HFF-Myc (cell line): ENCODE data around the gene CCDC30.

Source experiments
- DNase-seq: peaks from one replicate; pipeline ENCODE4 v3.0.0-alpha.2; 2011; ENCODE audit warnings: low read depth; ENCODE audit errors: extremely low read depth
- H3K4me3 ChIP-seq: replicated peaks from 2 replicates; pipeline ENCODE4 v1.5.1; 2011; ENCODE audit warnings: low read depth, mild to moderate bottlenecking, control low read depth, low read length
- TF ChIP-seq, protein P1 (sequence below): IDR thresholded peaks from 2 replicates; pipeline ENCODE4 v1.5.1; 2012; ENCODE audit warnings: mild to moderate bottlenecking, low read depth, low read length, control low read depth; ENCODE audit errors: missing control alignments

CCDC30 gene

DNA sequence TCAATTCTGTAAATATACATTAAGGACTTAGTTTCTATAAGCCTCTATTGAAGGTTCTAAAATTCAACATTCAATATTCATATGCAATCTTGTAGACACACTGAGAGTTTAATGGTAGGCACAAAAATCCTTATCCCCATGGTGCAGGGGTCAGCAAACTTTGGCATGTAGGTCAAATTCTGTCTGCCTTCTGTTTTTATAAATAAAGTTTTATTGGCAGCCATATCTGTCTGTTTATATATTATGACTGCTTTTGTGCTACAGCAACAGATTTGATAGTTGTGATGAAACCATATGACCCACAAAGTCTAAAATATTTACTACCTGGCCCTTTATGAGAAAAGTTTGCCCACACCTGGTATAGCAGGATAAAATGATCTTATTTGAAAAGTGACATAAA, 104.0 kb downstream of the CCDC30 start:
- no peak for DNase-seq
- H3K4me3 ChIP-seq: no peak overlapping the region
- TF ChIP-seq, protein P1, sequence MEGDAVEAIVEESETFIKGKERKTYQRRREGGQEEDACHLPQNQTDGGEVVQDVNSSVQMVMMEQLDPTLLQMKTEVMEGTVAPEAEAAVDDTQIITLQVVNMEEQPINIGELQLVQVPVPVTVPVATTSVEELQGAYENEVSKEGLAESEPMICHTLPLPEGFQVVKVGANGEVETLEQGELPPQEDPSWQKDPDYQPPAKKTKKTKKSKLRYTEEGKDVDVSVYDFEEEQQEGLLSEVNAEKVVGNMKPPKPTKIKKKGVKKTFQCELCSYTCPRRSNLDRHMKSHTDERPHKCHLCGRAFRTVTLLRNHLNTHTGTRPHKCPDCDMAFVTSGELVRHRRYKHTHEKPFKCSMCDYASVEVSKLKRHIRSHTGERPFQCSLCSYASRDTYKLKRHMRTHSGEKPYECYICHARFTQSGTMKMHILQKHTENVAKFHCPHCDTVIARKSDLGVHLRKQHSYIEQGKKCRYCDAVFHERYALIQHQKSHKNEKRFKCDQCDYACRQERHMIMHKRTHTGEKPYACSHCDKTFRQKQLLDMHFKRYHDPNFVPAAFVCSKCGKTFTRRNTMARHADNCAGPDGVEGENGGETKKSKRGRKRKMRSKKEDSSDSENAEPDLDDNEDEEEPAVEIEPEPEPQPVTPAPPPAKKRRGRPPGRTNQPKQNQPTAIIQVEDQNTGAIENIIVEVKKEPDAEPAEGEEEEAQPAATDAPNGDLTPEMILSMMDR: no peak

DNA sequence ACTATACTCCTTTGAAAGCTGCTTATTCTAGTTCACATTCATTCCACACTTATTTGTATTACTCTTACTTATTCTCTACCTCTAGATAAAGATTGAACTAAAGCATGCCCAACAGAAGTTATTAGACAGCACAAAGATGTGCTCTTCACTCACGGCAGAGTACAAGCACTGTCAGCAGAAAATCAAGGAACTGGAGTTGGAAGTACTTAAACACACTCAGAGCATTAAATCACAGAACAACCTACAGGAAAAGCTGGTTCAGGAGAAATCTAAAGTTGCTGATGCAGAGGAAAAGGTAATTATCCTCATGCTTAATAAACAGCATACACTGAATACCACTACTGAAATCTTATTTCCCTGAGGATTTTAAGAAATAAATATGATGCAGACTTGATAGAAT, 113.8 kb downstream of the CCDC30 start:
- no peak for DNase-seq
- no peak overlapping the region for H3K4me3 ChIP-seq
- TF ChIP-seq, protein P1: no peak

DNA sequence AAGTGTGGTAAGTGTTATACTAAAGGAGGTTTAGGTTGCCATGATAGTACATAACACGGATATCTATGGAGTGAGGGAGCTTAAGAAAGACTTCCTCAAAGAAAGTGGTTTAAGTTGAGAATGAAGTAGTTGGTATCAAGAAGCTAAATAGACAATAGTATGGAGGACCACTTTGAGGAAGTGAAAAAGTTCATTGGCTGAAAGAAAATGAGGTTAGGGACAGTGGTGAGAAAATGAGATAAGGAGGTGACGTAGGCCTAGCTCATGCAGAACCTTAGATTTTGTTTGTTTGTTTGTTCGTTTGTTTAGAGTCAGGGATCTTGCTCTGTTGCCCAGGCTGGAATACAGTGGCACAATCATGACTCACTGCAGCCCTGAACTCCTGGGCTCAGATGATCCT, 122.9 kb downstream of the CCDC30 start:
- TF ChIP-seq, protein P1: no peak
- H3K4me3 ChIP-seq: no peak overlapping the region
- no peak for DNase-seq

DNA sequence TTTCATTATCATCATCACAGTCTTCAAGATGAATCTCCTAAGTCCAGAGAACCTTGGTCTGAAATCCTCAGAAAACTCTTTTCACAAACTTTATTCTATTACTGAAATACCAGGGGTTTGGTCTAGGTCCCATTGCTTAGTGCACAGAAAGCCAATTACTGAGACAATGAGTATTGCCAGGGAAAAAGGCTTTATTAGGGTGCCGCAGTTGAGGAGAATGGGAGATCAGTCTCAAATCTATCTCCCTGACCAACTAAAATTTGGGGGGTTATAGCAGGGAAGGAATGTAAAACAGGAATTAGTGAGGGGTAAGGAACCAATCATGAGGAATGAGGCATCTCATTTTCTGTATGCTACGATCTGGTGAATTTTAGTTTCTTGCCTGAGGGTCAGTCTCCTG, 124.7 kb downstream of the CCDC30 start:
- no peak for DNase-seq
- no peak overlapping the region for H3K4me3 ChIP-seq
- TF ChIP-seq, protein P1: no peak

DNA sequence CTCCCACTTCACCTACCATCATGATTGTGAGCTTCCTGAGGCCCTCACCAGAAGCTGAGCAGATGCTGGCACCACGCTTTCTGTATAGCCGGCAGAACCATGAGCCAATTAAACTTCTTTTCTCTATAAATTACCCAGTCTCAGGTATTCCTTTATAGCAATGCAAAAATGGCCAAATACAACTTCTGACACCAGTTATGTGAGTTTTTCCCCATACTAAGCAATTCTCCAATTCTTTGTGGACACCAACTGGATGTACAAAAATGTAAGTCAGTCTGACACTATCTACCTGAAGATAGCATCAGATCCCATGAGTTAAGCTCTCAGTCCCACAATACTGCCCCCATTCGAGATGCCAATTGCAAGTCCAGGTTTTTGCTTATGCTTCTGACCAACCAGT, 129.7 kb downstream of the CCDC30 start:
- no peak overlapping the region for H3K4me3 ChIP-seq
- TF ChIP-seq, protein P1: no peak
- DNase-seq: no peak

DNA sequence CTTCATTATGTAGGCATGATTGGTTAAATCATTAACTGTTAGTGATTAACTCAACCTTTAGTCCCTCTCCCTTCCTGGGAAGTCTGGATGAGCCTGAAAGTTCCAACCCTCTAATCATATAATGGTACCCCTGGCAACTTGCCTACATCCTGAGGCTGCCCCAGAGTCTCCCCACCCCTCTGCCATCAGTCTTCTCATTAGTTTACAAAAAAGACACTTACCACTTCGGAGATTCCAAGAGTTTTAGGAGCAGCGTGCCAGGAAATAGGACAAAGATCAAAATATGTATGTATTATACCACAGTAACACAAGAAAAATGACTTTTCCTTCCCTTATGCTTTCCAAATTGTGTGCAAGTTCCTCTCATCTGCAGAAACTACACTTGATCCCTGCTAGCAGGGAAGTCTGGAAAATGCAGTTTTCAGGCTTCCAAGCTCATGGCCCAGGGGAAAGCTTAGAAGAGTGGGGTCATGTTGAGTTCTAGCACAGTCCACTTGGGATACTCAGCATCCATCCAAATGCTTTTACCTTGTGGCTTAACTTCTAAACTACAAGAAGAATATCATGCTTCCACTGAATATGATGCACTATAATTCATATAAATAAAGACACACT, 130.5 kb downstream of the CCDC30 start:
- no peak for DNase-seq
- H3K4me3 ChIP-seq: no peak overlapping the region
- TF ChIP-seq, protein P1: no peak

DNA sequence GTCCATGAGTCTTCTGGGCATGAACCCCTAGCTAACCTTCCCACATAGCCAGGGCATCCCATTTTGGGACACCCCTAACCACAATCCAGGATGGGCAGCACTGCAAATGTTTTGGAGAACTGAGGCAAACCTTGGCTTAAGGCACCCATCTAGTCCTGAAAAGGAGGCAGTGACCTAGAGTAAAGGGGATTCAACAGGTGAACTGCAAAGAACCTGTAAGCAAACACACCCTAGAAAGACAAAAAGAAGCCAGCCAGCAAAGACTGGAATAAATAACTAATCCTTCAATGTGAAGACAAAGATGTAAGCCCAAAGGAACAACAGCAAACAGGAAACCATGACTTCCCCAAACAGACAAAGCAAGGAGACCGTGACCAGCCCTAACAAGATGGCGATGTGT, 138.4 kb downstream of the CCDC30 start:
- H3K4me3 ChIP-seq: no peak overlapping the region
- no peak for DNase-seq
- TF ChIP-seq, protein P1: no peak
